Measurements from ENCODE around the gene ORM1. TPM values are rescaled to one million over a fixed set of nuclear protein-coding genes. Genes with fewer than 3 reads are reported as not detected.

ORM1 gene
- total and polyA plus RNA-seq, 2 of the 8 experiments (the other 6 are each of a cell fraction or from before 2014, with no cell fraction given), result 0.32 TPM; not detected in 1

- Histone ChIP-seq H2AFZ (ENCODE audit: low read length) (no peak overlapping the region), H3K27me3 (replicated peaks in 1 of 4; ENCODE audit: control insufficient read depth in 3 of 4, extremely low read depth in 1 of 4, insufficient read depth in 3 of 4, low read length in 3 of 4) (no peaks in the 10 kb centered on the region), H2BK20ac (ENCODE audit: low read length) (peak overlapping the region; percentile 86; the same call in 1 of the 2 replicates), H3K79me1 (ENCODE audit: low read depth, low read length) (no peaks in the 10 kb centered on the region), H2BK15ac (ENCODE audit: low read length) (peak overlapping the region; percentile 81; the same call in 1 of the 2 replicates), H4K5ac (ENCODE audit: insufficient read length, low read depth, low read length) (no peak overlapping the region), H3K14ac (ENCODE audit: insufficient read length) (no peak overlapping the region), H3K9me3 (ENCODE audit: insufficient read depth in 2 of 2, low read depth in 1 of 2, low read length in 1 of 2) (no peaks in the 10 kb centered on the region), H3K36me3 (ENCODE audit: control insufficient read depth in 2 of 4, insufficient read depth in 4 of 4, low read length in 3 of 4) (peaks cover 2 to 23% (median 6%) of the 10 kb centered on the region in 4 experiments; a peak in 3 of 8 replicates), H2BK120ac (replicated peaks; ENCODE audit: low read depth, low read length) (no peak overlapping the region), H3K56ac (replicated peaks; ENCODE audit: insufficient read length, low read depth, low read length) (no peak overlapping the region), H3K9ac (replicated peaks in 1 of 4; ENCODE audit: extremely low read depth in 1 of 4, low read depth in 3 of 4, low read length in 3 of 4) (no peak overlapping the region), H3K18ac (ENCODE audit: extremely low read depth, low read length) (no peak overlapping the region), H4K8ac (ENCODE audit: extremely low read depth, insufficient read depth, low read length) (peak overlapping the region; percentile 39; the same call in 1 of the 2 replicates), H4K20me1 (replicated peaks in 1 of 2; ENCODE audit: control insufficient read depth in 1 of 2, insufficient read depth in 2 of 2, low read length in 2 of 2) (peaks cover 2% of the 10 kb centered on the region in 2 experiments), H3K4me2 (ENCODE audit: insufficient read depth in 1 of 2, low read depth in 2 of 2, low read length in 2 of 2) (no peak overlapping the region), H4K91ac (replicated peaks; ENCODE audit: insufficient read length, low read length) (peak overlapping the region; percentile 77), H3K23me2 (ENCODE audit: low read depth, low read length) (peaks cover 11% of the 10 kb centered on the region; the same call in 1 of the 2 replicates), H3K23ac (ENCODE audit: insufficient read length) (no peak overlapping the region), H3K79me2 (ENCODE audit: control insufficient read depth in 1 of 2, insufficient read depth in 2 of 2, low read length in 2 of 2) (no peaks in the 10 kb centered on the region), H3K27ac (ENCODE audit: low read depth, low read length) (no peak overlapping the region), H2AK5ac (ENCODE audit: low read depth, low read length) (no peak overlapping the region), H2BK12ac (ENCODE audit: low read depth, low read length) (peak overlapping the region; percentile 84; the same call in 1 of the 2 replicates), H3K4ac (replicated peaks; ENCODE audit: insufficient read length, low read depth, low read length) (peak overlapping the region; percentile 53), H3K4me3 (ENCODE audit: extremely low read depth in 1 of 4, insufficient read depth in 2 of 4, low read depth in 3 of 4, low read length in 4 of 4) (no peak overlapping the region), H3K4me1 (replicated peaks in 1 of 4; ENCODE audit: control insufficient read depth in 3 of 4, insufficient read depth in 4 of 4, low read length in 3 of 4) (peaks cover 7 to 30% (median 22%) of the 10 kb centered on the region in 4 experiments), H2BK5ac (ENCODE audit: low read depth, low read length) (peak overlapping the region; percentile 99; the same call in 1 of the 2 replicates)
- DNase-seq (ENCODE audit: low read depth in 1 of 2, low spot score in 2 of 2), result no peak
- no peak for FAIRE-seq
- ChIA-PET CTCF (ENCODE audit: partially characterized antibody) (interaction anchor here (1.0 to 1.4 kb wide), 2 partner anchors 10 to 12 kb away, joined by 5 read pairs; no protein-coding TSS in a partner anchor), POLR2A (ENCODE audit: partially characterized antibody) (interaction anchor here (0.6 to 5.9 kb wide), 3 partner anchors 13 to 26 kb away, joined by 3 to 67 read pairs (median 4); partner anchors contain the start of gene AKNA)
- WGBS, 2 experiments (ENCODE audit: extremely low coverage in 1 of 2, insufficient coverage in 1 of 2, insufficient read length in 1 of 2, insufficient replicate concordance in 2 of 2, low coverage in 1 of 2, low lambda C conversion rate in 2 of 2, missing lambda C conversion rate in 1 of 2), result 86% methylated on average over 4 of the region's 9 CpGs; no CpG with 5 or more reads in 1 of the 2 experiments
- no peak for TF ChIP-seq KDM5A (IDR thresholded peaks at IDR 0.05; ENCODE audit: low read length)
- no peak for TF ChIP-seq GABPA (IDR thresholded peaks at IDR 0.05; ENCODE audit: borderline replicate concordance, insufficient read depth, low read length)
- TF ChIP-seq JUND (IDR thresholded peaks at IDR 0.05; ENCODE audit: low read length), result no peak
- no peak for TF ChIP-seq SIN3A (conservative IDR thresholded peaks at IDR 0.05 in 1 of 2, IDR thresholded peaks at IDR 0.05 in 1 of 2; ENCODE audit: low read depth in 1 of 2, low read length in 2 of 2)
Measured at GRCh38 chr9:114372921-114373448, 50.1 kb downstream of the ORM1 start.

Measured in H1 (cell line).